NCI-H1436 (cell line): ENCODE results near the gene TKTL1.
"Not testable (repeated sequence)": the region's sequence is repeated elsewhere in the genome, so short reads cannot be mapped to it uniquely, and the experiment has no call there.

ENCODE experiments used
- DNase-seq: peaks from one replicate; lab custom pipeline; 2025; lab: John Stamatoyannopoulos, UW

The TKTL1 gene

DNA sequence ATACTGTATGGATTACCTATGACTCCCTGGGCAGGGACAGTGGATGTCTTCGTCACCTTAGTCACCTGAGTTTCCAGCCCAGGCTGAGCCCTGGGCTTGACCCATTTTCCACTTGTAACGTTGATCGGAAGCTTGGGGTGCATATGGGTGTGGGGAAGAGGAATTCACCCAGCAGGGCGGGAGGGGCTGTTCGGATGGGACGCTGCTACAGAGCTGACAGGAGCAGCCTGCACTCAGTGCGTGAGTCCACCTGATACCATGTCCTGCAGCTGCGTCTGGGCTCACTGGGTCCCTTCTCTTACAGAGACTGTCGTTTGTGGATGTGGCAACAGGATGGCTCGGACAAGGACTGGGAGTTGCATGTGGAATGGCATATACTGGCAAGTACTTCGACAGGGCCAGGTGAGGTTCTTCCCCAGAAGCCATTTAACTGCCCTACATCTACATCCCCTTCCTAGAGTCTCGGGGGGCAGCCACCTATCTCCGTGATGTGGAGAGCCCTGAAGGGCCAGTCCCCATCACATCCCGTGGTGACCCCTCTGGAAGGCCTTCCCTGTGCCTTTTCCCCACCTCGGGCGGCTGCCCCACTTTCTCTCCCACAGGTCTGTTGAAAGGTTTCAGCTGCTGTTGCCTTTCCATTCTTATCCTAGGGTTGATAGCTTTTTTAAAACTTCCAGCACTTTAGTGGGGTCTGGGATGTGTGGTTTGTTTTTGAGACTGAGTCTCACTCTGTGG is 13.6 kb downstream of the TKTL1 start:
- DNase-seq, result no peak

DNA sequence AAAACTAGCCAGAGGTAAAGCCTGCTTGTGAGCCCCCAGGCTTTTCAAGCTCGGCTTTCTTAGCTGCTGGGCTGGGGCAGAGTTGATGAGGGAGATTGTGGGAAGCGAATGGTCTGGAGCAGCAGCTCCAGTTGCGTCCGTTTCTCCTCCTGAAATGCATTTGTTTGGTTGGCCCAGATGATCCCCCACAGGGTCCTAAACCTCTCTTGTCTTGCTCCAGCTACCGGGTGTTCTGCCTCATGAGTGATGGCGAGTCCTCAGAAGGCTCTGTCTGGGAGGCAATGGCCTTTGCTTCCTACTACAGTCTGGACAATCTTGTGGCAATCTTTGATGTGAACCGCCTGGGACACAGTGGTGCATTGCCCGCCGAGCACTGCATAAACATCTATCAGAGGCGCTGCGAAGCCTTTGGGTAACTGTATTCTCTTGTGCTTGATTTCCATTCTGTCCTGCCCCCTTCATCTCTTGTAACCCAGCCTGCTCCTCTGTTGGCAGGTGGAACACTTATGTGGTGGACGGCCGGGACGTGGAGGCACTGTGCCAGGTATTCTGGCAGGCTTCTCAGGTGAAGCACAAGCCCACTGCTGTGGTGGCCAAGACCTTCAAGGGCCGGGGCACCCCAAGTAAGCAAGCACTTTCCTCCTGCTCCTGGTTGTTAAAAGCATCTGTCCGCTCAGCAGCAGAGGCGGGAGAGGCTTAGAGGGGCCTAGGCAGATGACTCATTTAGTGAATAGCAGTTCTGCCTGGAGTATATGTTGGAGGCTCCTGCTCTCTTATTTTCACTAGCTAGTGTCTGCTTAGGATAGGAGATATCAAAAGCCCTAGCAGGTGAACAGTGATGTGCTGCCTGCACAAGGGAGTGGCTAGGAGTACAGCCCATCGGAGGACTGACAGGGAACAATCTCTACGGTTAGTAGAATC is 15.3 kb downstream of the TKTL1 start:
- DNase-seq, result no peak

GRCh38 chrX:154312116-154312515 is 16.5 kb downstream of the TKTL1 start:
- no peak for DNase-seq

GRCh38 chrX:154313147-154313546 is 17.6 kb downstream of the TKTL1 start:
- DNase-seq, result no peak

- no peak for DNase-seq
These were observed 19.8 kb downstream of the TKTL1 start for GRCh38 chrX:154315416-154315815.

DNA sequence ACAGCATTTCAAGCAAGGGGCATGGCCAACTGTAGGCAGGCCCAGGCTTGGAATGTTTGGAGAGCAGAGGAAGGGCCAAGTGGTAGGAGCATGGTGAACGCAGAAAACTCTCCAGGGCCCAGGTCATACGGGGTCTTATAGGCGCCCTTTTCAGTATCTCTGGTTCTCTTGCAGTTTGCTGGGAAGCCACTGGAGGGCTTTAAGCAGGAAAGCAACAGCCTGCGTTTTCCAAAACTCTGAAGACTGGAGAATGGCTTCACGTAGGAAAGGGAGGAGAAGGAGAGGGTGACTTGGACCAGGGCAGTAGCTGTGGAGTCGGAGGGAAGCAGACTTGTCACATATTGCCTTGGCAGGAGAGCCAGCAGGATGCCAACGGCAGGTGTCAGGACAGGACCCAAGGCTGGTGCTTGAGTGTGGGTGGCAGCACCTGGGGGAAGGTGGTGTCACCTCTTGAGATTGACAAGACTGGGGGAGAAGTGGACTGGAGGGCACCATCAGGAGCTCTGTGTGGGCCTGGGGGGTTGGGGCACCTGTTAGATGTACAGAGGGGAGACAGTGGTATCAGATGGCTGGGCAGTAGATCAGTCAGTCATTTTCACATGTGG is 21.9 kb downstream of the TKTL1 start:
- DNase-seq, result peak; percentile 6

GRCh38 chrX:154320406-154320805 is 24.8 kb downstream of the TKTL1 start:
- no peak for DNase-seq

- DNase-seq, result no peak
These were observed 25.6 kb downstream of the TKTL1 start for GRCh38 chrX:154321152-154321551.

DNA sequence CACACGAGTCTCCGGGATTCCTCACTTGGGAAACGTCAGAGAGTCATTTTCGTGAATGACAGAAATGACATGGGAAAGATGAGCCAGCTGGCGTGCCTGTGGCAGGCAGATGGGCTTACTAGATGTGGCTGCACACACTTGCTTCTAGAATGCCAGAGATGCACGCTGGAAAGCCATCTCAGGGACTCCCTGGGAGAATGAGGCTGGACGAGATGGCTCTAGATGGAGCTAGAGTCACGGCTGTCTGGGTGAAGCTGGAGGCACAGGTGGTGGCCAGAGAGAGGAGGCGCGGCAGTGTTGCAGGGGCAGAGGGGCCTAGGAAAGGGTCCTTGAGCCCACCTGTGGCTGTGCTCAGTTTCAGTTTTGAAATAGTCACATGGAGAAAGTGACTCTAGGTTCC is 26.0 kb downstream of the TKTL1 start:
- peak; percentile 17 for DNase-seq

DNA sequence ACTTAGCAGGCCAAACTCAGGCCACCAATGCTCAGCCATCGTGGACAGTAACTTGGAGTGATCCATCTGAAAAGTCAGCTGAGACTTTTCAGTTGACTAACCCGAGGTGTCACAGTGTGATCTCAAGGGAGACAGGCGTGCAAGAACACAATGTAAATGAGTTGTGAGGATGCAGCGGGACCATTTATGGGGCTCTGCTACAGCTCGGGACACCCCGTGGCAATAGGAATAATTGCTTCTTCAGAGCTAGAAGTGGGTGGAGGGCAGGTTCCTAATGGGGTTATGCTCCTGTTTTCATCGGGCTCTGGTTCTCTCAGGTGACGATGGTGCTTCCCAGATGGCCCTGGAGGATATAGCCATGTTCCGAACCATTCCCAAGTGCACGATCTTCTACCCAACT is 27.3 kb downstream of the TKTL1 start:
- no peak for DNase-seq

GRCh38 chrX:154323537-154323936 is 27.9 kb downstream of the TKTL1 start:
- no peak for DNase-seq

GRCh38 chrX:154325541-154325940 is 29.9 kb downstream of the TKTL1 start:
- no peak for DNase-seq

GRCh38 chrX:154327038-154327820 is 31.6 kb downstream of the TKTL1 start:
- no peak for DNase-seq

DNA sequence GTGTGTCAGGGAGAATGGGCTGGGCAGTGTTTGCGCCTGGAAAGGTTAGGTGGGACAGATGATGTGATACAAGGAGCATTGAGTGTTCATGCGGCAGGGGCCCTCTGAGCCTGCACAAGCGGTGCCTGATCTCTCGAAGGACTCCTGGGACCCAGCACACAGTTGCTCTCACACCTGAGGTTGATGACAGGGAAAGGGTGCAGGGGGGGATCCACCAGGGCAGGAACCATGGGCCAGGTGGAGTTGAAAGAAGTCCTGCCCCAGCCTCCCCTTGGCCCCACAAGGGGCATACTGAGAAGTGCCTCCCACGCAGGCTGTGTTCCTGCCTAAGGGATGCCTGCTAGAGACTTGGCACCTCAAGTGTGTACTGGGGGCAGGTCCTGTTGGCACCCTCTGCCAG is 33.1 kb downstream of the TKTL1 start:
- no peak for DNase-seq

GRCh38 chrX:154329294-154329693 is 33.7 kb downstream of the TKTL1 start:
- no peak for DNase-seq

- DNase-seq, result no peak
These were observed 37.0 kb downstream of the TKTL1 start for GRCh38 chrX:154332561-154332960.

- no peak for DNase-seq
These were observed 37.5 kb downstream of the TKTL1 start for GRCh38 chrX:154333116-154333515.

DNA sequence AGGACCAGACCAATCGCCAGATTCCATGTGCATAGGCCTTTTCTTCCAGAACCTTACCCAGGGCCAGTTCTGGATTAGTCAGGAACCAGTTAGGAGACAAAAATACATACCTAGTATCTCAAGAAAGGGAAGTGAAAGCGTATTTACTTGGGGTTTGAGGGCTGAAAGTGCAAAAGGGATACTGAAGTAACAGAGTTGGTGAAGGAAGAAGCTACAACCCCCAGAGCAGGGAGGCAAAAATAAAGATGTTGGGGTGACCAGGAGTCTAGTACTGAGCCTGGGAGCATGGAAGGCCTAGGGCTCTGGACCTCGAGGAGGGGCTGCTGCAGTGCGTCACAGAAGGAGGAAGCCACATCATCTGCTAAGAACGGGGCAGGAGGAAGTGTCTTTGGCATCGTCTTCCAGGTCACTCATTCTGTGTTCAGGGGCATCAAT is 38.3 kb downstream of the TKTL1 start:
- DNase-seq, result no peak

- no peak for DNase-seq
These were observed 38.9 kb downstream of the TKTL1 start for GRCh38 chrX:154334496-154334895.

DNA sequence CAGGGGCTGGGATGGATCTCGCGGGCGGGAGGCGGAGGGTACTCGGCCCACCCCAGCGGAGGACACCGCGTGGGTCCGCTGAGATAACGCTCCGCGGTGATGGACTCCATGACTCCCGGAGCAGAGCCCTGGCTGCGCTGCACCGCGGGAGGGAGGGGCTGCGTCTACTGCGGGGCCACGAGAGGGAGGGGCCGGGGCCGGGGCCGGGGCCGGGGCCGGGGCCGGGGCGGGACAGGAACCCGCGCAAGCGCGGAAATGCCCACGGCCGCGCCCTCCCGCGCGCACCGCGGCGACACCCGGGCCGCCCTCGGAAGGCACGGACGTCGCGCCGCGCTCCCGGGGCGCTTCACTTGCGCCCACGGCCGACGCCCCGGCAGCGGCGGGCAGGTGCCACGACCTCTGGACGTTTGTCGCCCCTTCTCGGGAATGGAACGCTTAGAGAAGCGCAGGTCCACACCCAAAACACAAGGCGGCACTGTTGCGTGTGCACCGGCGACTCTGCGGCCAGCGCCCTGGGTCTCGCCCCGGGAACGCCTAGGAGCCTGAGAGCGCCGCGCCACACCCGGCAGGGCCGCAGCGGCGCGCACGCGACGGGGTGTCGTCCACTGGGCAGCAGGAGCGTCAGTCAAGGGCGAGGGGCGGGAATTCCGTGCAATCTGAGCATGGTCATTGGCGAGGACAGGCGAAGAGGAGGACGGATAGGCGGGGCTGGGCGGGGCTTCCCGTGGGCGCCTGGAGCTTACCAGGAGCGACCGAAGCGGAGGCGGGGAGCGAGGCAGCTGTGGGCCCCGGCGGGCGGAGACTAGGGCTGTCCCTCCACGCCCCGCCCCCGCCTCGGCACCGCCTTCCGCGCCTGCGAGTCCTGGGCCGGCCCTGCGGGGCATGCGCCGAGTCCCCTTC is 46.1 kb downstream of the TKTL1 start:
- DNase-seq, result not testable (repeated sequence)

- not testable (repeated sequence) for DNase-seq
These were observed 47.5 kb downstream of the TKTL1 start for GRCh38 chrX:154343063-154343462.
